NCI-H748 treated with DMSO at 0.1 percent for 48 hours (cell line): ENCODE measurements around the gene B3GNT8.
"Not testable (repeated sequence)": the region's sequence is repeated elsewhere in the genome, so short reads cannot be mapped to it uniquely, and the experiment has no call there.

Source experiments
- DNase-seq: peaks from one replicate; lab custom pipeline; 2025; lab: John Stamatoyannopoulos, UW

B3GNT8 gene

GRCh38 chr19:41413947-41414346 is 13.2 kb downstream of the B3GNT8 start:
- DNase-seq, result no peak

DNA sequence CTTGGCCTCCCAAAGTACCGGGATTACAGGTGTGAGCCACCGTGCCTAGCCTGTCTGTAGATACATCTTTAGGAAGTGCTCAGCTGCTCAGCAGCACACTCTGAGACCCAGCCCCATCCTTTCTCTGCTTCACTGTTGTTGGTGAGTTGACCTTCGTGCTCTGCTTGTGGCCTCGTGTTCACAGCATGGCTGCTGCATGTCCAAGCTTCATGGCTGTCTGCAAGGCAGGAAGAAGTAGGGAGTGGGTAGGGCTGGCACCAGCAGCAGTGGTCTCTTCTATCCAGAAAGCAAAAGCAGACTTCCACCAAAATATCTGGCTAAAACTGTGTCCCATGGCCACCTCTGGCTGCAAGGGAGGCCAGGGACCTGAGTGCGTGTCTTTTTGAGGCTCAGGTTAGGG is 14.2 kb downstream of the B3GNT8 start:
- DNase-seq, result no peak

GRCh38 chr19:41411968-41412265 is 15.3 kb downstream of the B3GNT8 start:
- DNase-seq, result no peak

DNA sequence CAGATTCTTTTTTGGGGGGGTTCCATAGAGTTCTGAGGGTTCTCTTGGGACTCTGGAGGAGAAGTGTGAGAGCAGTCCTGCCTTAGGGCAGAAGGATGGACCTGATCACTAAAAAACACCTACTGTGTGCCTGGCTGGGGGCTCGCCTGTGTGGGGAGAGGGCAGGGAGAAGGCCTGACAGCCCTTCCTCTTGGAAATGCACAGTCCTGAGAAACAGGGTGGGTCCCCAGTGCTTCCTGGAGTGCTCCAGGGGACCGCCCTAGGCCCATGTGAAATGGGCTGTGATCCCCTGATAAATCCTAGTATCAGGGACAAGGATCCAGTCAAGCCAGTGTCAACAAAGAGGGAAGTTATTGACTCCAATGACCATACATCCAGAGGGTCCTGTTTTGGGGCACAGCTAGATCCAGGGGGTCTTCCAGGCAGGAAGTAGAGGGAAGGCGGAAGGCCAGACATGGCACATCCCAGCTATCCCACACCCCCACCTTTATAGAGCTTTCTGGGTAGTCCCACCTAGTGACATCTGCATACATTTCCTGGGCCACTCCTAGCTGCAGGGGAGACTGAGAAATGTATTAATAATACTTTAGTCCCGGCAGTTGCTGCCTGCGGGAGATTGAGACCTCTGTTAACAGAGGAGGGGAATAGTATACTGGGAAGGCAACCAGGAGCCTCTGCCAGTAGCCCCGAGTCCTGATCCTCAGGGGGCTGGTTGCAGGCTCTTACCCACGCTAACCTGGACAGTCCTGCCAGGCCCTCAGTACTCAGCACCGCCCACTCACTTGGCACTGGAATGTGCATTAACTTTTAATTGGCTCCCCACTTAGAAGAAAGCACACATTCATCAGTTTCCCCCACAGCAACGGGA is 15.8 kb downstream of the B3GNT8 start:
- DNase-seq, result no peak

DNA sequence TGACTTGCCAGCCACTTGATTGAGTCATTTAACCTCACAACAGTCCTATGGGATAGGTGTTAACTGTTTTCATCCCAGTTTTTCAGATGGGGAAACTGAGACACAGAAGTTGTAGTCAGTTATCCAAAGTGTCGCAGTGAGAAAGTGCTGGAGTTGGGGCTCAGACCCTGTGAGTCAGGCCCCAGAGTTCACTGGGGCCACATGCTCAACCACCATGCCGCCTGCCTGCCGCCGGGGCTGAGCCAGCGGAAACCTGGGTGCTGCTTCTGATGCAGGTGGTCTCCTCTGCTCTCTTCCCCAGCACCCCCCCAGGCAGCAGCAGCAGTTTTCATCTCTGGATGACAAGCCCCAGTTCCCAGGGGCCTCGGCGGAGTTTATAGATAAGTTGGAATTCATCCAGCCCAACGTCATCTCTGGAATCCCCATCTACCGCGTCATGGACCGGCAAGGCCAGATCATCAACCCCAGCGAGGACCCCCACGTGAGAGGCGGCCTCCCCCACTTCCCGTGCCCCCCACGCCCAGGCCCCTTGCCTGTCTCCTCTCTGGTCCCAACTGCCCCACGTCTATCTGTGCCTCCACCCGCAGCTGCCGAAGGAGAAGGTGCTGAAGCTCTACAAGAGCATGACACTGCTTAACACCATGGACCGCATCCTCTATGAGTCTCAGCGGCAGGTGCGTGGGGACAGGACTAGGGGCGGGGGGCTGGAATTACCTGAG is 16.7 kb downstream of the B3GNT8 start:
- no peak for DNase-seq

- DNase-seq, result no peak
Observed at GRCh38 chr19:41409288-41409687, 17.9 kb downstream of the B3GNT8 start.

DNA sequence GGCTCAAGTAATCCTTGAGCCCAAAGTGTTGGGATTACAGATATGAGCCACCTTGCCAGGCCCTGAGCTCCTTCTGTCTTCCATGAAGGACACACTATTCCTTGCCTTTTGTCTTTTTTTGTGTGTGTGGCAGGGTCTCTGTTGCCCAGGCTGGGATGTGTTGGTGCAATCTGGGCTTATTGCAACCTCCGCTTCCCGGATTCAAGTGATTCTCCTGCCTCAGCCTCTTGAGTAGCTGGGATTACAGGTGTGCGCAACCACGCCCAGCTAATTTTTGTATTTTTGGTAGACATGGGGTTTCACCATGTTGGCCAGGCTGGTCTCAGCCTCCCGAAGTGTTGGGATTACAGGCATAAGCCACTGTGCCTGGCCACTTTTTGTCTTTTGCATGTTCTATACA is 18.3 kb downstream of the B3GNT8 start:
- DNase-seq, result not testable (repeated sequence)

GRCh38 chr19:41408256-41408655 is 18.9 kb downstream of the B3GNT8 start:
- DNase-seq, result no peak

DNA sequence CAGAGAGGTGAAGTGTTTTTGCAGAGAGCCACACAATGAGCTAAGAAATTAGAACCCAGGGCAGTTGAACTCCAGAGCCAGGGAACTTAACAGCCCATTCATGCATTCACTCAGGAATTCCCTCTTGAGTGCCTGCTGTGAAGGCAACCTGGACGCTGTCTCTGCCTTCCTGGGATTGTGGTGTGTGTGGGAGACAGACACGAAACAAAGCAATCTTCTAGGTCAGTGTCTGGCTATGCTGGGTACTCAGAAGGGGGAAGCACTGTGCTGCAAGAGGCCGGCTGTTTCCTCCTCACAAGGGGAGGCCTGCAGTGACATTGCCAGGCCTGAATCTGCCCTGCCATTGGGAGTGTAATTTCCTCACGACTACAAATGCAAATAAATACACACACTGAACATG is 19.9 kb downstream of the B3GNT8 start:
- DNase-seq, result no peak

DNA sequence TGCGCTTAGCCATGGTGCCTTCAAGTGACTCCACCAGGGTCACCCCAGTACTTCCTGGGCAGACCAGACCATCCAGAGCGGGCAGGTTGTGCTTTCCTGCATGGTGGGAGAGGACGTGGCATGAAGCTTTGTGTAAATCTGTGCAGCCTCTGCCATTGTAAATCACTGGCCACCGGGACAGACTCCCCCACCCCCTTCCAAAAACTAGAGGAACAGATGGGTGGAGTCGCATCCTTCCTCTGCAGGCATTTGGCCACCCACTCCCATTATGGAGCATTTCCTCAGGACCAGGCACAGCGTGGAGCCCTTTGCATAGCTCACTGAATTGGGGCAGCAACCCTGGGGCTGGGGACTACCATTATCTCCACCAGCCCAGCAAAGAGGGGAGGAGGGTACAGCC is 21.4 kb downstream of the B3GNT8 start:
- no peak for DNase-seq

- no peak for DNase-seq
Observed at GRCh38 chr19:41403181-41403970, 23.8 kb downstream of the B3GNT8 start.

GRCh38 chr19:41402010-41402409 is 25.2 kb downstream of the B3GNT8 start:
- no peak for DNase-seq

- no peak for DNase-seq
Observed at GRCh38 chr19:41401483-41401882, 25.7 kb downstream of the B3GNT8 start.

GRCh38 chr19:41399525-41399924 is 27.6 kb downstream of the B3GNT8 start:
- DNase-seq, result no peak

DNA sequence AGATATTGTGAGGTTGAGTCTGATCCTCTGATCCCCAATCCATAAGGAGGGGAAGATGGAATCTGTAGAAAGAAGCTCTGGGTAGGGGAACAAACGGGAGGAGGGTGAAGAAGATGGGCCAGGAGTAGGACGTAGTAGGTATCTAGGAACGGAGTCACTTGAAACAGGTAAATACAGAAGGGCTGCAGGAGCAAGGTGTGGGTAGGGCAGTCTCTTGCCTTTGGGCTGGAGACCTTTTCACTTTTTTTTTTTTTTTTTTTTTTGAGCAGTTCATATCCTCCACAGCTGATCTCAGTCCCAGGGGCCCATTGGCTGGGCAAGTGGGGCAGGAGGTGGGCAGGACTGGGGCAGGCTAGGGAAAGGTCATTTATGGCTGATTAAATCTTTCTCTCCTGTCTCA is 28.1 kb downstream of the B3GNT8 start:
- no peak for DNase-seq

DNA sequence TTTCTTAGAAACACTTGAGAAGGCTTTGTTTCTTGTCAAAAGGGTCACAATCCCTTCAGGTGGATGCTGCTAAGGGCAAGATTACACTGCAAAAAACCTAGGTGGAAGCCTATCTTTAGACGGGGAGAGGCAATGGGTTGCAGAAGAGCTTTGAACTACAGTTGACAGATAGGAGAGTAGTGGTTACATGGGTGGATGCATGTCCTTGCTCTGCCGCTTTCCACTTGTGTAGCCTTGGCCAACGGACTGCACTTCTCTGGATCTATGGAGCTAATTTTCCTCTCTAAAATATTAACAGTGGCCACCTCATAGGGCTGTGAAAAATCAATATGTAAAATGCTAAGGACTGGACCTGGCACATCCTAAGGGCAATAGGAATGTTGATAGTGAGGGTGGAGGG is 28.6 kb downstream of the B3GNT8 start:
- no peak for DNase-seq

GRCh38 chr19:41398050-41398418 is 29.1 kb downstream of the B3GNT8 start:
- no peak for DNase-seq

DNA sequence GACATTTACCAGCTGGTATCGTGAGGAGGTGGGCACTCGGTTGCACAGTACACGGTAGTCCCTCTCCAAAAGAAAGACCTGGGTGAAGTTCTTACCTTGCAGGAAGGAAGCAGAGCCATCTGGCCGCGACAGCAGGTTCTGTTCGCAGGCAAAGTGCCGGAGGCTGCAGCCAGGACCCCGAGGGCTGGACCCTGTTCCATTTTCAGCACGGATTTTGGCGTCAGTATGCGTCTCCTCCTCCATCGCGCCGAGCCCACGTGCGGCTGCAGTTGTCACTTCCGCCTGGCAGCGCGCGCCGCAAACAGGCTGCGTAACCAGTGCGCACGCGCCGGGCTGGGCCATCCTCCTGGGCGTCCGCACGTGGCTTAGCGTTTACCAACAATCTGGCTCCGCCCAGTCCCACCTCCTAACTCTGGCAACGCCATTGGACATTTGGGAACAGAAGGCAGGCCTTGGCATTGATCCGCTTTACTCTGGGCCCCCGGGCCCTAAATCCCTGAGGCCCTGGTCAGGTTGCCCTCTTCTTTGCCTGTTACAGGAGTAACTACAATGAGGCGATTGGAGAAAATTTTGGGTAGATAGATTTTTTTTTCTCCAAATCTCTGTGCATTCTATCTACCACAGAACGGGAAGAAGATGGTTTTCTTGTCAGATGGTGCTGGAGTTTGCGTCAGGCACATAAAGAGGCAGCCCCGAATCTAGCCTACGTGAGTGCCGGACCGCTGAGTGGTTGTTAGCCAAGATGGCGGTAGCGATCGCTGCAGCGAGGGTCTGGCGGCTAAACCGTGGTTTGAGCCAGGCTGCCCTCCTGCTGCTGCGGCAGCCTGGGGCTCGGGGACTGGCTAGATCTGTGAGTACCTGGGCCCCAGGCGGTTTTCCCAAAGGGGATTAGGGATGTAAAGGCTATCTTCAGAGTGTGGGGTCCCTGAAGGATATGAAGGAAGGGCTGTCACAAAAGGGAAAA is 29.8 kb downstream of the B3GNT8 start, which contains the start of the genes BCKDHA and EXOSC5:
TSS of gene BCKDHA (plus strand) at position 733 of the 964 bp plus-strand sequence. CDS start at position 743, 10 bp downstream.
TSS of gene EXOSC5 (minus strand) at position 274 of the 964 bp plus-strand sequence. CDS start at position 243, 31 bp downstream.
- peak; percentile 100 for DNase-seq

DNA sequence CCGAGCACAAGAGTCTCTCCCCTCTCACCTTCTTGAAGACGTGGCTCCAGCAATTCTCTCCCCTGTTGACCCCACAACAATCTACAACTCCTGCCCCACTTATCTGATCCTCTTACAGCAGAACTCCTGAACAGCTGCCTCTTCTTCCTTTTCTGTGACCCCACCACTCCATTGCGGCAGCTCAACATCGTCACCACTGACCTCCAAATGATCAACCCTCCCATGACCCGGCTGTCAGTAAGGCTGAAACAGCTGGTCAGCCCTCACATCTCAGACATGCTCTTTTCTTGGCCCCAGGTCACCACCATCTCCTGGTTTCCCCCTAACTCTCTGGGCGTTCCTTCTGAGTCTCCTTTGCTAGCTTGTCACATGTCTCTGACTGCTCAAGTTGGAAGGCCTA is 31.8 kb downstream of the B3GNT8 start:
- no peak for DNase-seq

GRCh38 chr19:41392775-41393174 is 34.4 kb downstream of the B3GNT8 start:
- DNase-seq, result no peak

DNA sequence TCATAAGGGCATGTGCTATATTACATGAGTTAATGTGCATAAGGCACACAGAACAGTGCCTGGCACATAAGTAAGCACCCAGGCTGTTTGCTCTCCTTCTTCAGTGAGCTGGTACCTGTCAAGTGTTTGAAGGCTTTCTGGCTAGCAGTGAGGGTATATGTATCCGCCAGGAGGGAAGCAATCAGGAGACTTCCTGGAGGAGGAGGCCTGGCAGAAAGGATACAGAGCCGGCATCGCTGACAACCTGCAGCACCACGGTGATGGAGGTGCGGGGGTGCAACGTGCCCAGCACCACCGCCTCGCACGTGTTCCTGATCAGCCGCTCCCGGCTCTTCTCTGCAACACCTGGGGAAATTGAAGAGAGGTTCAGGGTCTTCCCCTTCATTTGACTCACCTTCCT is 35.6 kb downstream of the B3GNT8 start:
- no peak for DNase-seq
